HCT116 (cell line): ENCODE data around the gene KRTAP12-4. TPM values are rescaled to one million over a fixed set of nuclear protein-coding genes. Genes with fewer than 3 reads are reported as not detected.

Experiments
- ATAC-seq: fragments of 200-7000 bp; cut with Tn5 transposase; 2 replicates; pipeline ENCODE4 v1.9.1; 2020; ENCODE audit warnings: mild to moderate bottlenecking, moderate library complexity
- BruUV-seq: library from RNA; stranded (reverse); fragments of 400-500 nt; replicated peaks from 2 replicates; lab custom pipeline; 2021; lab: Mats Ljungman, UMichigan
- CTCF ChIA-PET: fragments of 300-600 bp; sonication (Branson Sonifier 250); formaldehyde crosslinking; loops from one replicate; lab custom pipeline; 2021; ENCODE audit warnings: antibody characterized with exemption; lab: Charles Lee
- POLR2A ChIA-PET: fragments of 300-600, 350-600 bp; sonication (Branson Sonifier 250); formaldehyde crosslinking; loops from one replicate; lab custom pipeline; 2021; ENCODE audit warnings: antibody characterized with exemption; lab: Charles Lee
- RAD21 ChIA-PET, 2 experiments: fragments of 300-600 bp; sonication (Branson Sonifier 250); formaldehyde crosslinking; loops; one replicate each; lab custom pipeline; 2023; ENCODE audit warnings: low total read pairs in 2 of 2; ENCODE audit not compliant: uncharacterized antibody in 2 of 2, unreplicated experiment in 2 of 2, low non-redundant PET in 1 of 2; lab: Charles Lee
- DNase-seq: peaks from one replicate; pipeline ENCODE4 v3.0.0-alpha.2; 2010; ENCODE audit warnings: low read depth, low spot score
- H2AFZ ChIP-seq: fragments of 200-600 bp; shearing (Covaris generic), sonication (generic); 2 replicates; pipeline ENCODE4 v1.6.1; 2017; ENCODE audit warnings: low read depth, mixed run types, mixed read lengths, antibody characterized with exemption, low read length; ENCODE audit not compliant: poor library complexity, severe bottlenecking
- H3K27ac ChIP-seq: 2 replicates; pipeline ENCODE4 v1.5.1; 2012; ENCODE audit warnings: low read depth, low read length
- H3K27me3 ChIP-seq: fragments of 200-600 bp; sonication (generic); 2 replicates; pipeline ENCODE4 v1.6.1; 2016; ENCODE audit warnings: mixed run types, low read length, mixed read lengths; ENCODE audit not compliant: insufficient read depth
- H3K36me3 ChIP-seq, 2 experiments: fragments of 200-500 bp in 1 of 2; fragments of 200-600 bp in 1 of 2; sonication (Bioruptor generic) in 1 of 2; sonication (generic) in 1 of 2; 2 replicates each; pipeline versions ENCODE4 v1.5.1 to v1.6.1; 2014 to 2016; ENCODE audit warnings: low read length in 2 of 2, inconsistent platforms in 1 of 2, mixed read lengths in 1 of 2, mixed run types in 1 of 2; ENCODE audit not compliant: insufficient read depth in 2 of 2, control insufficient read depth in 1 of 2
- H3K4me1 ChIP-seq, 2 experiments: fragments of 200-600 bp in 1 of 2; sonication (generic) in 1 of 2; 2 replicates each; pipeline versions ENCODE4 v1.5.1 to v1.6.1; 2012 to 2017; ENCODE audit warnings: low read length in 2 of 2, inconsistent platforms in 1 of 2, mild to moderate bottlenecking in 1 of 2, mixed read lengths in 1 of 2, mixed run types in 1 of 2, moderate library complexity in 1 of 2; ENCODE audit not compliant: insufficient read depth in 2 of 2, control insufficient read depth in 1 of 2
- H3K4me2 ChIP-seq: fragments of 200-600 bp; sonication (generic); 2 replicates; pipeline ENCODE4 v1.6.1; 2017; ENCODE audit warnings: mixed run types, low read length, mixed read lengths
- H3K4me3 ChIP-seq, 2 experiments: fragments of 200-600 bp in 1 of 2; sonication (generic) in 1 of 2; replicated peaks in 1 of 2; 2 replicates each; pipeline ENCODE4 v1.5.1; 2011 to 2016; ENCODE audit warnings: low read length in 2 of 2, control low read depth in 1 of 2, low read depth in 1 of 2, mild to moderate bottlenecking in 1 of 2, mixed read lengths in 1 of 2, mixed run types in 1 of 2
- H3K79me2 ChIP-seq: fragments of 200-600 bp; sonication (generic); 2 replicates; pipeline ENCODE4 v1.6.1; 2017; ENCODE audit warnings: mild to moderate bottlenecking, mixed run types, low read length, moderate library complexity, mixed read lengths; ENCODE audit not compliant: insufficient read depth
- H3K9ac ChIP-seq: fragments of 200-600 bp; sonication (generic); 2 replicates; pipeline ENCODE4 v1.6.1; 2016; ENCODE audit warnings: low read length, mixed read lengths
- H3K9me2 ChIP-seq: fragments of 200-600 bp; sonication (generic), shearing (Covaris generic); 2 replicates; pipeline ENCODE4 v1.6.1; 2017; ENCODE audit warnings: mixed run types, mild to moderate bottlenecking, moderate library complexity; ENCODE audit not compliant: insufficient read depth
- H3K9me3 ChIP-seq, 2 experiments: fragments of 200-500 bp in 1 of 2; fragments of 200-600 bp in 1 of 2; sonication (Bioruptor generic) in 1 of 2; sonication (generic) in 1 of 2; 2 replicates each; pipeline ENCODE4 v1.6.1; 2014 to 2017; ENCODE audit warnings: low read length in 2 of 2, mixed read lengths in 2 of 2, inconsistent platforms in 1 of 2, low read depth in 1 of 2, mild to moderate bottlenecking in 1 of 2, mixed run types in 1 of 2, moderate library complexity in 1 of 2; ENCODE audit not compliant: control insufficient read depth in 1 of 2, insufficient read depth in 1 of 2
- H4K20me1 ChIP-seq: fragments of 200-600 bp; sonication (generic), shearing (Covaris generic); 2 replicates; pipeline ENCODE4 v1.6.1; 2017; ENCODE audit warnings: mixed run types, mild to moderate bottlenecking, moderate library complexity; ENCODE audit not compliant: insufficient read depth
- CBX3 ChIP-seq: IDR thresholded peaks from 2 replicates; pipeline ENCODE4 v1.6.1; 2012; ENCODE audit warnings: low read depth
- CEBPB ChIP-seq: IDR thresholded peaks from 2 replicates; pipeline ENCODE4 v1.6.1; 2012; ENCODE audit warnings: low read depth
- EGR1 ChIP-seq: IDR thresholded peaks from 2 replicates; pipeline ENCODE4 v1.6.1; 2012; ENCODE audit warnings: low read depth
- ELF1 ChIP-seq: IDR thresholded peaks from 2 replicates; pipeline ENCODE4 v1.6.1; 2012; ENCODE audit warnings: low read depth, borderline replicate concordance
- EZH2 ChIP-seq: fragments of 200-600 bp; sonication (generic); IDR thresholded peaks from 2 replicates; pipeline ENCODE4 v1.6.1; 2017; ENCODE audit warnings: antibody characterized with exemption, mixed run types
- EZH2phosphoT487 ChIP-seq: fragments of 200-600 bp; IDR thresholded peaks from 2 replicates; pipeline ENCODE4 v1.6.1; 2018; ENCODE audit warnings: antibody characterized with exemption, borderline replicate concordance
- FOSL1 ChIP-seq: IDR thresholded peaks from 2 replicates; pipeline ENCODE4 v1.6.1; 2012; ENCODE audit warnings: low read depth
- POLR2AphosphoS5 ChIP-seq: IDR thresholded peaks from 2 replicates; pipeline ENCODE4 v1.6.1; 2011; ENCODE audit warnings: mild to moderate bottlenecking, low read depth, low read length, moderate library complexity
- RAD21 ChIP-seq: IDR thresholded peaks from 2 replicates; pipeline ENCODE4 v1.6.1; 2012; ENCODE audit warnings: low read depth, mild to moderate bottlenecking
- YY1 ChIP-seq: IDR thresholded peaks from 2 replicates; pipeline ENCODE4 v1.6.1; 2011; ENCODE audit warnings: low read length, low read depth, moderate library complexity, mild to moderate bottlenecking; ENCODE audit not compliant: insufficient replicate concordance; ENCODE audit errors: extremely low read depth
- ZNF274 ChIP-seq: fragments of 200-500 bp; sonication (Bioruptor generic); IDR thresholded peaks from 2 replicates; pipeline ENCODE4 v1.6.1; 2014; ENCODE audit warnings: mild to moderate bottlenecking, low read depth, low read length, inconsistent platforms
- intact Hi-C: fragments of 100-400 bp; cut with micrococcal nuclease; formaldehyde crosslinking; loops from 2 replicates; pipeline ENCODE4 v1.10.0; 2022
- total RNA-seq: library from RNA; stranded (reverse); gene quantifications from one replicate; pipeline ENCODE4 v1.2.1, GENCODE V29; 2021; ENCODE audit not compliant: unreplicated experiment
- TF ChIP-seq, protein P1 (sequence below), 3 experiments: fragments of 200-600 bp in 1 of 3; sonication (generic) in 1 of 3; IDR thresholded peaks in 2 of 3; conservative IDR thresholded peaks in 1 of 3; 2 replicates each; pipeline ENCODE4 v1.5.1; 2012 to 2017; ENCODE audit warnings: low read depth in 2 of 3, low read length in 2 of 3, antibody characterized with exemption in 1 of 3, borderline replicate concordance in 1 of 3, control low read depth in 1 of 3, mild to moderate bottlenecking in 1 of 3, mixed read lengths in 1 of 3, mixed run types in 1 of 3, moderate library complexity in 1 of 3; ENCODE audit not compliant: insufficient read depth in 1 of 3
- TF ChIP-seq, protein P2 (sequence below): IDR thresholded peaks from 2 replicates; pipeline ENCODE4 v1.6.1; 2012
- TF ChIP-seq, protein P3 (sequence below): IDR thresholded peaks from 2 replicates; pipeline ENCODE4 v1.6.1; 2012; ENCODE audit warnings: low read depth
- TF ChIP-seq, protein P4 (sequence below): IDR thresholded peaks from 2 replicates; pipeline ENCODE4 v1.6.1; 2012

The KRTAP12-4 gene
- total RNA-seq, 1 experiment from 2014 or later: not detected

DNA sequence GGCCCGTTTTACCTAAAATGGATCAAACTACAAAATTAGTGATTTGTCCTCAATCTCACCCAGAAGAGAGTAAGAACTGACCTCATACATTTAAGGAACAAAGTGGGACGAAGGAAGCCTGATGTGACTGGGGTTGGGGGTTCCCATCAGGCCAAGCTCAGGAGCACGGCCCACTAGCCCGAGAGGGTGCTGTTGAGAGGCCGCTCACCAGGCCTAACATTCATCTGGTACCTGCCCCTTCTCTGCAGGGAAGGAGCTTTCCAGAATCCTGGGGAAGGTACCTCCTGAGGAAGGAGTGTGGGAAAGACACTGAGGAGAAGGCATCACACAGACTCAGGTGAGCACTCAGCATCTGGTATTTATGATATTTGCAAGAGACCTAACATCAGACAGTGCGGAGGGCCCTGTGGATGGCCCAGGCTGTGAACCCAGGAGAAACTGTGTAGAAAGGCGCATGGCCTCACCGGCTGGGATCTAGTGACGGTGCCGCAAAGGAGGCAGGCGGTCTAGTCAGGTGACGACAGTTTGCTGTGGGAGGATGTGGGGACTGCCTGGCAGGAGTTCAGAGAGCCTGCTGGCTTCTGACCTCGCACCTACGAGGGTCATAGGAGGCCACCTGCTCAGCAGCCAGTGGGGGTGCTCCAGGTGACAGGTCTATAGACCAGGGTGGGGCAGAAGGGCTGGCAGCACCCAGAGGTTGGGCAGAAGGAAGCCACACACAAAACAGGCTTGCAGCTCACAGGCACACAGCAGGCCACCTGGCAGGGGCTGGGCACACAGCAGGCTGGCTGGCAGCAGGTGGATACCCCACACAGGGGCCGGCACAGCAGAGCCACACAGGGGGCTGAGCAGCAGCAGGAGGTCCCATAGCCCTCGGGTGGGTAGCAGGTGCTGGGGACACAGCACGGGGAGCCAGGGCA, 543 bp downstream of the KRTAP12-4 start:
- no peaks in the 10 kb centered on the region for H3K4me1 ChIP-seq
- BruUV-seq: no TSS peak
- H3K27ac ChIP-seq: no peak overlapping the region
- H3K79me2 ChIP-seq: no peaks in the 10 kb centered on the region
- ChIA-PET POLR2A (no interaction called here), RAD21 (no interaction called here), CTCF (no interaction called here)
- no peaks in the 10 kb centered on the region for H3K27me3 ChIP-seq
- TF ChIP-seq ELF1 (no peak), POLR2AphosphoS5 (no peak), EGR1 (no peak), FOSL1 (no peak), YY1 (no peak), EZH2phosphoT487 (no peak), CEBPB (no peak), RAD21 (no peak), ZNF274 (no peak), CBX3 (no peak), EZH2 (no peak)
- TF ChIP-seq, protein P1, sequence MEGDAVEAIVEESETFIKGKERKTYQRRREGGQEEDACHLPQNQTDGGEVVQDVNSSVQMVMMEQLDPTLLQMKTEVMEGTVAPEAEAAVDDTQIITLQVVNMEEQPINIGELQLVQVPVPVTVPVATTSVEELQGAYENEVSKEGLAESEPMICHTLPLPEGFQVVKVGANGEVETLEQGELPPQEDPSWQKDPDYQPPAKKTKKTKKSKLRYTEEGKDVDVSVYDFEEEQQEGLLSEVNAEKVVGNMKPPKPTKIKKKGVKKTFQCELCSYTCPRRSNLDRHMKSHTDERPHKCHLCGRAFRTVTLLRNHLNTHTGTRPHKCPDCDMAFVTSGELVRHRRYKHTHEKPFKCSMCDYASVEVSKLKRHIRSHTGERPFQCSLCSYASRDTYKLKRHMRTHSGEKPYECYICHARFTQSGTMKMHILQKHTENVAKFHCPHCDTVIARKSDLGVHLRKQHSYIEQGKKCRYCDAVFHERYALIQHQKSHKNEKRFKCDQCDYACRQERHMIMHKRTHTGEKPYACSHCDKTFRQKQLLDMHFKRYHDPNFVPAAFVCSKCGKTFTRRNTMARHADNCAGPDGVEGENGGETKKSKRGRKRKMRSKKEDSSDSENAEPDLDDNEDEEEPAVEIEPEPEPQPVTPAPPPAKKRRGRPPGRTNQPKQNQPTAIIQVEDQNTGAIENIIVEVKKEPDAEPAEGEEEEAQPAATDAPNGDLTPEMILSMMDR (IDR thresholded peaks at IDR 0.05 in 2 of 3, conservative IDR thresholded peaks at IDR 0.05 in 1 of 3; ENCODE audit: borderline replicate concordance in 1 of 3, insufficient read depth in 1 of 3, low read depth in 2 of 3, low read length in 2 of 3): no peak
- TF ChIP-seq, protein P2, sequence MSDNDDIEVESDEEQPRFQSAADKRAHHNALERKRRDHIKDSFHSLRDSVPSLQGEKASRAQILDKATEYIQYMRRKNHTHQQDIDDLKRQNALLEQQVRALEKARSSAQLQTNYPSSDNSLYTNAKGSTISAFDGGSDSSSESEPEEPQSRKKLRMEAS: no peak
- TF ChIP-seq, protein P3, sequence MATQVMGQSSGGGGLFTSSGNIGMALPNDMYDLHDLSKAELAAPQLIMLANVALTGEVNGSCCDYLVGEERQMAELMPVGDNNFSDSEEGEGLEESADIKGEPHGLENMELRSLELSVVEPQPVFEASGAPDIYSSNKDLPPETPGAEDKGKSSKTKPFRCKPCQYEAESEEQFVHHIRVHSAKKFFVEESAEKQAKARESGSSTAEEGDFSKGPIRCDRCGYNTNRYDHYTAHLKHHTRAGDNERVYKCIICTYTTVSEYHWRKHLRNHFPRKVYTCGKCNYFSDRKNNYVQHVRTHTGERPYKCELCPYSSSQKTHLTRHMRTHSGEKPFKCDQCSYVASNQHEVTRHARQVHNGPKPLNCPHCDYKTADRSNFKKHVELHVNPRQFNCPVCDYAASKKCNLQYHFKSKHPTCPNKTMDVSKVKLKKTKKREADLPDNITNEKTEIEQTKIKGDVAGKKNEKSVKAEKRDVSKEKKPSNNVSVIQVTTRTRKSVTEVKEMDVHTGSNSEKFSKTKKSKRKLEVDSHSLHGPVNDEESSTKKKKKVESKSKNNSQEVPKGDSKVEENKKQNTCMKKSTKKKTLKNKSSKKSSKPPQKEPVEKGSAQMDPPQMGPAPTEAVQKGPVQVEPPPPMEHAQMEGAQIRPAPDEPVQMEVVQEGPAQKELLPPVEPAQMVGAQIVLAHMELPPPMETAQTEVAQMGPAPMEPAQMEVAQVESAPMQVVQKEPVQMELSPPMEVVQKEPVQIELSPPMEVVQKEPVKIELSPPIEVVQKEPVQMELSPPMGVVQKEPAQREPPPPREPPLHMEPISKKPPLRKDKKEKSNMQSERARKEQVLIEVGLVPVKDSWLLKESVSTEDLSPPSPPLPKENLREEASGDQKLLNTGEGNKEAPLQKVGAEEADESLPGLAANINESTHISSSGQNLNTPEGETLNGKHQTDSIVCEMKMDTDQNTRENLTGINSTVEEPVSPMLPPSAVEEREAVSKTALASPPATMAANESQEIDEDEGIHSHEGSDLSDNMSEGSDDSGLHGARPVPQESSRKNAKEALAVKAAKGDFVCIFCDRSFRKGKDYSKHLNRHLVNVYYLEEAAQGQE: no peak
- TF ChIP-seq, protein P4, sequence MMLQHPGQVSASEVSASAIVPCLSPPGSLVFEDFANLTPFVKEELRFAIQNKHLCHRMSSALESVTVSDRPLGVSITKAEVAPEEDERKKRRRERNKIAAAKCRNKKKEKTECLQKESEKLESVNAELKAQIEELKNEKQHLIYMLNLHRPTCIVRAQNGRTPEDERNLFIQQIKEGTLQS: no peak
- H4K20me1 ChIP-seq: no peaks in the 10 kb centered on the region
- no peaks in the 10 kb centered on the region for H3K36me3 ChIP-seq
- intact Hi-C loops: no loop called here
- no peaks in the 10 kb centered on the region for H3K9me2 ChIP-seq
- ATAC-seq: no peak
- no peak overlapping the region for H3K4me3 ChIP-seq
- no peak overlapping the region for H2AFZ ChIP-seq
- DNase-seq: no peak
- no peak overlapping the region for H3K9ac ChIP-seq
- no peak overlapping the region for H3K4me2 ChIP-seq
- H3K9me3 ChIP-seq: no peaks in the 10 kb centered on the region
